ENCODE results near the gene NEDD4L.

The NEDD4L gene

GRCh38 chr18:58161659-58162058, 117.6 kb downstream of the NEDD4L start:
- no peak for DNase-seq

DNA sequence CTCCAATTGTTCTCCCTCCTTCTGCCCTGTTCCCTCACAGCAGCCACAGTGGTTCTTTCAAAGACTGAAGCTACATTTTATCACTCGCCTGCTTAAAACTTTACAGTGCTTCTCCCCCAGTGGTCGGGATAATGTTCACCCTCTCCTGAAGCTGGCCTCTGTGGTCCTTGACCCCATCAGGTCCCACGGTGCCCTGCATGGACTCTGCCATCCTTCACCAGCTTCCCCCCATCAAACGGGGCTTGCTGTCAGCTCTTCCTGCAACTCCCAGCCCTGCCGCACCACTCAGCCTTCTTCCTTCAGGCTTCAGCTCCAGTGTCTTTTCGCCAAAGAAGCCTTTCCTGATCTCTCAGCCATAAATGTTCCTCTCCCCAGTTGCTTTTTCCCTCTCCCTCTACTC, 118.1 kb downstream of the NEDD4L start:
- peak; percentile 1 for DNase-seq

DNA sequence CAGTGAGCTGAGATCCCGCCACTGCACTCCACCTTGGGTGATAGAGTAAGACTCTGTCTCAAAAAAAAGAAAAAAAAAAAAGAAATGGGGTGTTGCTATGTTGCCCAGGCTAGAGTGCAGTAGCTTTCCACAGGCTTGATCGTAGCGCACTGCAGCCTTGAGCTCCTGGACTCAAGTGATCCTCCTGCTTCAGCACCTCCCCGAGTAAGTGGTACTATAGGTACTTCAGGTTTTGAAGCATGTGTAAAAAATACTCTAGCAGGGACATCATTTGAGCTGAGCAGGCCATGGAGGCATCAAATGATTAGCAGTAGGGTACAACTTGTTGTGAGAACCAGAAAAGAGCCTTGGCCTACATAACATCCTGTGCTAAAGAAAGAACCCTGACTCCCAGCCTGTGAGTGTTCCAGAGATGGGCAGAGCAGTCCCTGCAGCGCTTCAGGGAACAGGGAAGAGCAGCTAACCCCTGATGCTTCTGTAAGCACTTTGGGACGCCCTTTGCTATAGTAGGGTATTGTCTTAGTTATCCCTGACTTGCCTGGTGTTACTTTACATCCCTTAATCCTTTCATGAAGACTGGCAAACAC, 119.1 kb downstream of the NEDD4L start:
- DNase-seq = peak; percentile 9

DNA sequence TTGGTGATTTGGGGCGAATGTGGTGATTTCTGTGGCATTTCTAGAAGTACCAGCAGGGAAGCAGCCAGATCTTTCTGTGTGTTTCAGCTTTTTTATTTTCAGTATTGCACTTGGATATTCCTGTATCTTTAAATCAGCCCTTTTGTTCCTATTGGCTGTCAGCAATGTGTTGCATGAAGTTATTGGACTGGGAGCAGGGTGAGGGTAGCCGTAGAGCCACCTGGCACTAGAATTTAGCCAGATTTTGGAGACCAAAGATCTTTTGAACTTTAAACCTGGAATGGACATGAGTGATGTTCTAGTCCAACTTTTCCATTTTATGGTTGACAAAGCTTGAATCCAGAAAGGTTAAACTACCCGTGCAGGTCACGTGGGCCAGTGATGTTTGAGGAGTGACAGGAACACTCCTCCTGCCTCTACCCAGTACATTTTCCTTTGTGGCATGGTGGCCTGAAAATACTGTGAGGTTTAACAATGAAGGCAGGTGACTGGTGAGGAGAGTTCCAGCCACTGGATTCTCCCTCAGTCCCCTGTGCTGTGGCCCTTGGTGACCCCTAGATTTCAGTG, 122.3 kb downstream of the NEDD4L start:
- peak; percentile 4 for DNase-seq

DNA sequence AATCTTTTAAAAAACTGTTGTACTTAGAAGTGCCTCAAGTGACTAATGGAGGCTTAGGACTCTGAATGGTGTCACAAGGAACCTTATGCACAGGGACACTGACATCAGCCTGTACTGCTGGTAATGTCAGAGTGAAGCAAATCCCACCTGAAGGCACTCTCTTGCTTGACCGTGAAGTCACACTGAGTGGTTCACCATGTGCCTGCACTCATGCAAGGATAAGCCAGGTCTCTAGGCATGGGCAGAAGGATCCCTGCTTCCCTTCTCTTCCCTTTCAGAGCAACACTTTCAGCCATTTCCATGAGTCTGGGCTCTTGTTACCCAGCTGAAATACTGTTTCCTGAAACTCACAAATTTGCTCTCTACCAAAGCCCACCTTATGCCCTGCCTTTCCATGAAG, 123.0 kb downstream of the NEDD4L start:
- DNase-seq = peak; percentile 3

DNA sequence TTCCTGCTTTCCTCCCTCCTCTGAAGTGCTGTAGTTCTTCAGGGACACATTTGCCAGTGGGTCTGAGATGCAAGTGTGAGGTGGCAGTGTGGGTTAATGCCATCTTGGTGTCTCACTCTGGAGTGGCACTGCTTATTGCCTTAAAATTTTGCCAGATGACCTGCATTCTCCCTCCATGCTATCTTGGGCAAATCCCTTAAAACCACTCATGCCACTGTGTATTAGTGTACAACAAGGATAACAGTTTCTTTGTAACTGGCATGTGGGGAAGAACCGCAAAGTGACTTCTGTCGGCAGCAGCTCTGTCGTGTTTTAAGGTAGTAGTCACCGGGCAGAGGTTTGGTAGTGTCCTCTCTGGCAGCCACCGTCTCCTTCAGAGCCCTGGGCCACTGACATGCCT, 124.2 kb downstream of the NEDD4L start:
- peak; percentile 32 for DNase-seq

GRCh38 chr18:58168993-58169392, 125.0 kb downstream of the NEDD4L start:
- DNase-seq = peak; percentile 7

GRCh38 chr18:58169472-58169871, 125.4 kb downstream of the NEDD4L start:
- no peak for DNase-seq

- peak; percentile 1 for DNase-seq
Observed at GRCh38 chr18:58170036-58170435, 126.0 kb downstream of the NEDD4L start.

DNA sequence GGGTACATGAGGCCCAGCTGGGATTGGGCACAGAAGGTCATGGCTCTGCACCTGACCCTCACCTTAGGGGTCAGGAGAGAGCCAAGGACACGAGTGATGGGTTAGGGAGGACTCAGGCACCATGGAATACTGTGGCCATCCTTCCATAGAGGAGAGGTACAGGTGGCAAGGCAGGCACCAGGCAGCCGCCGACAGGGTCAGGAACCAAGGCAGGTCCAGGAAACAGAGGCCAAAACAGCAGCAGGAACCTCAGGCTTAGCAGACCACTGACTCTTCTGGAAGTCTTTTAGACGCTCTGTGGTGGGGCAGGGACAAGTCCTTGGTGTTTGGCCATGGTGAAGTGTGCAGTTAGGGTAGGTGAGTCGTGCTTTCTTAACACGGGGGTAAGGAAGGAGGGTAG, 128.0 kb downstream of the NEDD4L start:
- peak; percentile 35 for DNase-seq

DNA sequence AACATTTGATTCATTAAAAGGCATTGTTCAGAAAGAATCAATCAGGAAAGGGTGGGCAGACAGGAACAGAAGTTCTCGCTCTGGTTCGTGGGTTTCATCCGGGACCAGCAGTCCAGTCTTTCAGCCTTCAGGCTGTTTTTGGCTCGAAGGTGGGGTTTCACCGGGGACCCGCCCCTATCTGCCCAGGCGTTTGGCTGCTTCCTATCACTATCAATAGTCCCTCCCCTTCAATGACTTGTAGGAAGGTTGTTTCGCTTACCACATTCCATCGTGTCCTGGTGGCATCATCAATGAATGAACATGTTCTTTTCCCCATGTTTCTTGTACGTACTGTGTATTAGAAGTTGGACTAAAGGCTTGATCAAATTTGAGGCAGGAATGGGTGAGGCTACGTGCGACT, 130.3 kb downstream of the NEDD4L start:
- DNase-seq = peak; percentile 1

DNA sequence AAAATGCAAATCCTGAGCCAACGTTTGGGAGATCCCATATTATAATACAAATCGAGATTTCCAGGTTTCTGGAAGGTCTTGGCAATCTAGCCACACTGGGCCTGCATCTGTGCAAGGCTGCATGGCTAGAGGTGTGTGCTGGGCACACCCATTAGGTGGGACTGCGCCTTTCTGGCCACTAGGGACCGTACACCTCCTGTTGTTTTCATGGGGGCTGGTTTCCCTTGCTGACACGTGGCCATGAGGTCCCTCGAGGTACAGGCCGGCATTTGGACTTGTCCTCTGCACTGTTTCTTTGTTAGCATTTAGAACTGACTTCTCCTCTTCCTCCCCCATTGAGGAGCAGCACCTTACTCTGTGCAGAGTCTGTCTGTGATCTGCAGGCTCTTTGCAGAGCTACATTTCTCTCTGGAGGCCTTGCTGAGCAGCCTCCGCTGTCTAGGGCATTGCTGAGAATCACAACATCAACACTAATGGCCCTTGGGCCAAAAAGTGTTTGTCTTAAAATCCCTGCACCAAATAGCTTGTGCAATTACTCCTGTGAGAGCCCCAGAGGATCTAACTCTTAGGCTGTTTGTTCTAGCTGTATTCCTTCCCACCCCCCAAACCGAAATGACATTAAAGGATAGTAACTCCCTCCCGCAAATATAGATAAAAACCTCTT, 131.2 kb downstream of the NEDD4L start:
- DNase-seq = peak; percentile 37

- no peak for DNase-seq
Observed at GRCh38 chr18:58175786-58176176, 131.8 kb downstream of the NEDD4L start.

GRCh38 chr18:58177004-58177717, 133.1 kb downstream of the NEDD4L start:
- peak; percentile 21 for DNase-seq

GRCh38 chr18:58177896-58178470, 134.0 kb downstream of the NEDD4L start:
- DNase-seq = no peak

DNA sequence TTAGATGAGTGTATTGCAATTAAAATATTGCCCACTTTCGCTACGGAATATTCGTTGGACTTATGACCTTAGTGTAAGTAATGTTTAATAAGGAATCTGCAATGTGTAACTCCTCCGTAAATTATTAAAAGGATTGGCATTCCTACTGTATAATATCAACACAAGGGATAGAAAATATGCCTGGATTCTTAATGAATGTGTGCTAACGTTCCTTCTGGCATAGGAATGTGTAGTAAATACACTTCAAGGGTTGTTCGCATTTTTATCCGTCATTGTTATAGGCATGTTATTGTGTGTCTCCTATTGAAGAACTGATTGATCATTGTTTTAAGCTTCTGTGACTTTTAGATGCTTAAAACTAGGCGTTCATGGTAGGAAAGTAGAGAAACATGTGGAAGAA, 134.5 kb downstream of the NEDD4L start:
- DNase-seq = no peak

DNA sequence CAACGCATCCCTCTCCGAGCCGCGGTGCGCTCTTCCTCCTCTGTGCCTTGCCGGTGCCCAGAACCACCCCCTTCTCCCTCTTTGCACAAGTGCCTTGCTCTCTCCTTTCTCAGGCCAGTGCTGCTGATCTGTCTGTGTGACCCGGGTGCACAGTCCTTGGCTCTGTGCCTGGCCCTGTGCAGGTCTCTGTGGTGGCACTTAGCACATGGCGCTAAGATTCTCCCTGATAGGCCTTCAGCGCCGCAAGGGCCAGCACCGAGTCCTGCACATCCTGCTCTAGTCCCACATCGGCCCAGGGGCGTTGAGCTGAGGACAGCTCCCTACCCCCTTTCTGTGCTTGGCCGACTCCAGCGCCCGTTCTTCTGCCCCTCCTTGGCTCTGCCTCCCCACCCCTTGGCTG, 136.1 kb downstream of the NEDD4L start:
- DNase-seq = no peak

- DNase-seq = peak; percentile 83
Observed at GRCh38 chr18:58180738-58181353, 136.8 kb downstream of the NEDD4L start.

GRCh38 chr18:58181988-58182387, 138.0 kb downstream of the NEDD4L start:
- no peak for DNase-seq

DNA sequence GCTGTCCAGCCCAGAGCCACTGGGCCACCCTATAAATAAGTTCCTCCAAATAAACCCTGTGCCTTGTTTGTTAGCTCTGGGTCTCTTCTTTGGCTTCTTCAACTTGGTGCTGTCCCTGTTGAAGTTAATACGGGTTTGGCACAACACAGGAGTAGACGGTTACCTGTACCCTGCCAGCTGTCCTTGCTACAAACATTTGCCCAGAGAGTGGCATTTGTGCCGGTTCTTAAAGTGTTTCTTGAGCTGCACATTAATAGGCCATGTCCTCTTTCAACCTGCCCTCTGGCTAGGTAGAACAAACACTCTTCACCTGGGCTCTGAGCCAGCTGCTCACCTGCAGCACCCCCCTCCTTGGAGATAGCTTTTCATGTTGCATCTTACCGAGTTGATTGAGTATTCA, 139.2 kb downstream of the NEDD4L start:
- no peak for DNase-seq

- DNase-seq = no peak
Observed at GRCh38 chr18:58186258-58186948, 142.4 kb downstream of the NEDD4L start.

GRCh38 chr18:58187674-58188073, 143.6 kb downstream of the NEDD4L start:
- no peak for DNase-seq

- no peak for DNase-seq
Observed at GRCh38 chr18:58188996-58189395, 145.0 kb downstream of the NEDD4L start.
